HG02852 (cell line): ENCODE measurements around the gene IL1RAPL2.
"Not testable (repeated sequence)": the region's sequence is repeated elsewhere in the genome, so short reads cannot be mapped to it uniquely, and the experiment has no call there.

ENCODE experiments used
- ATAC-seq: cut with Tn5 transposase; IDR thresholded peaks from one replicate; pipeline ENCODE4 v1.9.1; 2021; ENCODE audit warnings: mild to moderate bottlenecking, moderate library complexity; ENCODE audit not compliant: unreplicated experiment

The IL1RAPL2 gene

DNA sequence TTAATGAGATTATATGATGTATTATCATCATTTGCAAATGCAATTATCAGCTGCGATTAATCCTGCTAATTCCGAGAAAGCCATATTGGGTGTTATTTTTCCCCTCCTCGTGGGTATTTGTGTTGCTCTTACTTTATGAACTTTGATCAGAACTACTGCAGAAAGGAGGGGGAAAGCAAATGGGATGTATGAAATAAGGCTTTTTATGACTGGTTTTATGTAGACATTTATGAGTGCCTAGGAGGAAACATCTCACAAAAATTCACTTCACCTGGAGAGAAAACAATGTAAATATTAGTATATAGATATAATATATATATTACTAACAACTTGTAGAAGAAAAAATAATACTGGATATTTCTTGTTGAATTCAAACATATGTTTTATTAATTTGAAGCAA lies 440.1 kb downstream of the IL1RAPL2 start:
- no peak for ATAC-seq

- ATAC-seq: no peak
These were observed 441.0 kb downstream of the IL1RAPL2 start for GRCh38 chrX:105006996-105007395.

- ATAC-seq: no peak
These were observed 447.7 kb downstream of the IL1RAPL2 start for GRCh38 chrX:105013719-105014118.

DNA sequence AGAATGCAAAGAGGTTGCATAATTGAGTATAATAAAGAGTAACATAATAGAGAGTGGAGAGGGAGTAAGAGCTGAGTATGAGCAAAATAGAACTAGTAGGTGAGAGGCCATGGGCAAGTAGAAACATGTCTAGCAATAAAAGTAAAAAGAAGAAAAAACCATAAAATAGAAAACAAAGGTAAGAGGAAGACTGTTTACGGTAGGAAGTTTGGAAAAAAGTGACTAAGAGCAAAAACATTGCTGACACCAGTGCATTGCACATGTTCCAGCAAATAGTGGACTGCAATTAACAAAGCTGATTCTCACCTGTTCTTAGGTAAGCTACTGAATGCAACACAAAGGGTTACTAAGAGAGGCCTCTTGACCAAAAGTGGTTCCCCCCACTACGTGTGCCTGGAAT lies 451.6 kb downstream of the IL1RAPL2 start:
- ATAC-seq: no peak

DNA sequence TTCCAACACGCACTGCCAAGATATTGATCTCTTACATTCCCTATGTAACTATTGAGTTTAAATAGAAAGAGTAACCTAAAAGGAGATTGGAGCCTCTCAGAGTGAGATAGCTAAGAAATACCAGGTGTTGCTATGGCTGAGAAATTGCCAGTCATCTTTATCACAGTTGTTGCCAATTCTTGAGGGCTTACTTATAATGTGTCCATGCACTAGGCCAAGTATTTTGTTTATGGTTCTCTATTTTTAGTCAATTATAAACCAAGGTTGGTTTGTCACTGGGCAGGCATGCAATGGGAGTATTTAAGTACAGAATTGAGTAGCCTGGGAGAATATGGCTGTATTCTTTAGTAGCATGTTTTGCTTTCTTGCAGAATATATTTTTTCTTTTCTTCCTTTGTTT lies 452.9 kb downstream of the IL1RAPL2 start:
- ATAC-seq: no peak

DNA sequence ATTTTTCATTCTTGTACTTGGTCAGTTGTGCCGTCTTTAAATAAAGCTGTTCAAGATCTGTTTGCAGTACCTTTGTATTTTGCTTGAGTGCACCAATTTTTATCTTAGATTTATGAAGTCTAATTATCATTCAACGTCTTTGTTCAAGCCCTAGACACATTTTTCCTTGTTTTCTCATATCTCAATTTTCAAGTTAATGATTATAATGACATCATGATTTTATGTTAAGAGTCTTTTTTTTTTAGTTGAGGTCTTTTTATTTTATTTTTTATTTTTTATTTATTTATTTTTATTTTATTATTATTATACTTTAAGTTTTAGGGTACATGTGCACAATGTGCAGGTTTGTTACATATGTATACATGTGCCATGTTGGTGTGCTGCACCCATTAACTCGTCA lies 463.0 kb downstream of the IL1RAPL2 start:
- ATAC-seq: not testable (repeated sequence)

- ATAC-seq: no peak
These were observed 472.8 kb downstream of the IL1RAPL2 start for GRCh38 chrX:105038672-105039328.

DNA sequence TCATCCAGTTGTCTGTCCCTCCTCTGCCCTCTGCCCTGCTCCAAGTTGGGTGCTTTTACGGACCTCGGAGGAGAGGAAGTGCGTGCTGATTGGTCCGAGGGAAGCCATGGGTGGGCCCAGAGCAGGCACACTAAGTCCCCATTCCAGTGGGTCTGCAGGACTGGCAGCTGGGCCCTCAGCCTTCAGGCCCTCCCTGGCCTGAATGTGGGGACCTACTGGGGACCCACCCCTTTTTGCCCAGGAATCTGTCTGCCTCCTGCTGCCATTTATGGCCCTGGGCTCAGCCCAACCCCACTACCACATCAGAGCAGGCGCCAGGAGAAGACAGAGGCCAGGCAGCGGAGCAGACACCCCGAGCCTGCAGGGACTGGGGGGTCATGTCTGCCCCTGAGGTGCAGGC lies 484.9 kb downstream of the IL1RAPL2 start:
- ATAC-seq: no peak

DNA sequence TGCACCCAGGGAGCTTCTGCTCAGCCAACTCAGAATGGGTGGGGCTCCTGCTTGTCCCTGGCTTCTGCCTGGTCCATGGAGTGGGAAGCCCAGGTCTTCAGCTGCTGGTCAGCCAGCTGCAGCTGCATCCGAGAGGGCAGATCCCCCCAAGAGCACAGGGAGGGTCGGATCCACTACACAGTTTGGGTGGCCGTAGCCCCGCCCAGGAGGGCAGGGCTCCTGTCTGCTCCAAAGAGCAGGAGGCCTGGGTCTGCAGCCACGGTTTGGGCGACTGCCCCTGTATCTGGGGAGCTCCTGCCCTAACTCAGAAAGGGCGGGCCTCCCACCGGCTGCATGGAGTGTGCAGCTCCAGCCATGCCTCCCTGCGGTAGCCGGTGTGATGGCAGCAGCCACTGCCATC lies 485.4 kb downstream of the IL1RAPL2 start:
- no peak for ATAC-seq

GRCh38 chrX:105052926-105053325 lies 486.9 kb downstream of the IL1RAPL2 start:
- no peak for ATAC-seq

GRCh38 chrX:105063743-105064142 lies 497.7 kb downstream of the IL1RAPL2 start:
- no peak for ATAC-seq

DNA sequence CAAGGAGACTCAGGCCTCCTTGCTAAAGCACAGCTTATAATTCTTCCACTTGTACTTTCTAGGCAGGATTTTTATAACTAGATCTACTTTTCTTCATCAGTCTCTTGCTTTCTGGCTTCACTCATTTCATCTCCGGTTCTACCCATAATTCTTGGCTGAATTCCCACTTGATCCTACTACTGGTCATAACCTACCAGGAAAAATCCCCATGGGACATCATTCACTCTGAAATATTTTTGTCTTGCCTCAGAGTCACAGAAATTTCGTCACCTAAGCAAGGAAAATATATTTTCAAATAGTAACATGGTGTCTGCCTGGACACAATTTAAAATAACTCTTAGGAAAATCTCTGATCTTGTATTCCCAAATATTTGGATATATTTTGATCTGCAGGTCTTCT lies 532.2 kb downstream of the IL1RAPL2 start:
- no peak for ATAC-seq

GRCh38 chrX:105098812-105099211 lies 532.8 kb downstream of the IL1RAPL2 start:
- ATAC-seq: no peak

- ATAC-seq: no peak
These were observed 535.4 kb downstream of the IL1RAPL2 start for GRCh38 chrX:105101378-105101777.

DNA sequence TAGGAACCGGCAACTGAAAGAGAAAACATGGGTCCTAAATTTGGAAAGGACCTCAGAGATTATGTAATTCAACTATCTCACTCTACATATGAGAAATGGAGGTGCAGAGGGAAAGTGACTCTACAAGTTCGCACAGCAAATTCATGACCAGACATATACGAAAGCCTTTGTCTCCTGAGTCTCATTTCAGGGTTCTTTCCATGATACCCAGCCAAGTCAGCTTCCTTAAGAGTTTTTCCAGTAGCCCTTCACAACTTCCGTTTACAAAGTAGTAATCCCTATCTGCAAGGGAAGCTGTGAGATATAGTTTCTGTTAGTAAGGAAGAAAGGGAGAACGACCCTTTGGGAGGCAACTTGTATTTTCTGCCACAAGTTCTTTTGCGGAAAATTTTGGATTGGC lies 543.9 kb downstream of the IL1RAPL2 start:
- no peak for ATAC-seq

- no peak for ATAC-seq
These were observed 548.6 kb downstream of the IL1RAPL2 start for GRCh38 chrX:105114554-105115130.

- not testable (repeated sequence) for ATAC-seq
These were observed 549.8 kb downstream of the IL1RAPL2 start for GRCh38 chrX:105115596-105116320.

DNA sequence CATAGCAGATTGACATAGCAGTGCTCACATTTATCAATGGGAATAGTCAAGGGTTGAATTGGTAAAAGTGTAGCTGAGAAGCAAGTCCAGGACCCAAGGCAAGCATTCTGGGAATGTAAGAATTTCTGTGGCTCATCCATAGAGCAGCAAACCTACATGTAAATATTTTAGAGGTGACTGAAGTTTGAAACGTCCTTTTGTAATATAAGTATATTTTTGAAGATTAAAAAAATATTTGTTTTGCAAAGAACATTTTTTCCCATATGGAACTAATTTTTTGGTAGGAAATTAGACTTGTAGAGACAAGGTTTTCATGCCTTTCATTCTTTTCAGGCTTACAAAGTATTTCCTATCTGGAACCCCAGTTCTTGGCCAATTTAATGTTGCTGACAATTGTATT lies 550.5 kb downstream of the IL1RAPL2 start:
- no peak for ATAC-seq

GRCh38 chrX:105117621-105118020 lies 551.6 kb downstream of the IL1RAPL2 start:
- no peak for ATAC-seq

DNA sequence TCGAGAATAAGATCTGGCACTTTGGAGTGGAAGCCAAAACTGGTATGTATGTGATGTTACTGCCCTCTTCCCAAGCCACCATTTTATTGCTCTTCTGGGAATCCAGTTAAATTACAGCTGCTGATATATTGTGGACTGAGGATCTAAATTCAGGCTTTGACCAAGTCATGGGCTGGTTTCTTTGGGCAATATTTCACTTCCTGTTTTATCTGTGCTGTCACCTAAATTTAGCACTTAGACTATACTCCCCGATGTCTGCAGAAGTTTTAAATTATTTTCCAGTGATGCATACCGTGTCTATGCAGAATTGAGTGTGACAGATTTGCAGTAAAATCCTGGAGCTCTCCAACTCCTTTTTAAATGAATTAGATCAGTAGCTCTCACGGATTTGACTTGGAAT lies 554.5 kb downstream of the IL1RAPL2 start:
- no peak for ATAC-seq

GRCh38 chrX:105121186-105121585 lies 555.2 kb downstream of the IL1RAPL2 start:
- ATAC-seq: no peak

DNA sequence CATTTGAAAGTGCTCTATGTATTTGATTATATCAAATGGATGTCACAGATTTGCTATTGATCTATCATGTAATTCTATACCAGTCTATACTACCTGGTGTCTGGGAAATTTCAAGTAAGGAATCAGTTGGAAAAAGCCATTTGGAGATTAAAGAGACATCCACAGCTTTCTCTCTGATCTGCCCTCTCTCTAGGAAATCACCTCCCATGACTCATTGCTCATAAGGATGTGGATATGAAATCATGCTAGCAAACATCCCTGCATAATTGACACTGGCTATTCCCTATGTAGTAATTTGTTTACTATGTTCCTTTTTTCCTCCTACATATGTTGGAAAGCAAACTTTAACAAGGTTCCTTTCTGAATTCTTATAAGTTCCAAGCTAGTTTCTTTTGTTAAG lies 560.2 kb downstream of the IL1RAPL2 start:
- ATAC-seq: no peak
